Measurements from ENCODE around the gene AMDHD2.

DNA sequence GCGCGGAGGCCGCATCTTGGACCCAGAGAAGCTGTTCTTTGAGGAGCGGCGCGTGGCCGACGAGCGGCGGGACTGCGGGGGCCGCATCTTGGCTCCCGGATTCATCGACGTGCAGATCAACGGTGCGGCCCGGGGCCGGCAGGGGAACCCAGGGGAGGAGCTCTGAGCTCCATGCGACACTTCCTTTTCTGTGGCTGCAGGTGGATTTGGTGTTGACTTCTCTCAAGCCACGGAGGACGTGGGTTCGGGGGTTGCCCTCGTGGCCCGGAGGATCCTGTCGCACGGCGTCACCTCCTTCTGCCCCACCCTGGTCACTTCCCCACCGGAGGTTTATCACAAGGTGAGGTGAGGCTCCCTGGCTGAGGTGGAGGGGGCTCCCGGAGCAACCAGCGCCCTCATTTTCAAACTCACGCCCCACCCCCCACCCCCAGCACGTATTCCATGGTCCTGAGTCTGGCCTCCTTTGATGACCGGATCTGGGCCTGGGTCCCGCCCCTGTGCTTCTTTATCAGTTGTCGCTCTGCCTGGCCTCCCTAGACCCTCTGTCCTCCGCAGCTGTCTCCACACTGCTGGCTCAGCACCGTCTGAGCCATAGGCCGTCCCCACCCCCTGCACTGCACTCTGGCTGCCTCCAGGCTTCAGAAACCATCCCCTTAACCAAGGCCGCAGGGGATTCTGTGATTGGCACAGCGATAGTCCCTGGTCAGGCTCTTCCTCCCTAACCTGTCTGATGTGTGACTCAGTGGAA is 787 bp downstream of the AMDHD2 start:
- TF ChIP-seq POLR2AphosphoS5 (IDR thresholded peaks at IDR 0.05; ENCODE audit: low read depth): no peak
- TF ChIP-seq ZNF114 (CRISPR knock-in tag; IDR thresholded peaks at IDR 0.05): no peak
- no peak for TF ChIP-seq JUNB (IDR thresholded peaks at IDR 0.05; ENCODE audit: unreplicated experiment)
- TF ChIP-seq CTCF (conservative IDR thresholded peaks at IDR 0.05; ENCODE audit: low read depth in 2 of 2): no peak
- no peak for TF ChIP-seq CREB1 (CRISPR knock-in tag; IDR thresholded peaks at IDR 0.05; ENCODE audit: low read depth)
- no peak for TF ChIP-seq EZH2 (IDR thresholded peaks at IDR 0.05; ENCODE audit: low read depth, unreplicated experiment)
- TF ChIP-seq STAT1 (IDR thresholded peaks at IDR 0.05; ENCODE audit: unreplicated experiment): no peak
- TF ChIP-seq EZH2phosphoT487 (IDR thresholded peaks at IDR 0.05; ENCODE audit: unreplicated experiment): no peak
- TF ChIP-seq ZNF331 (CRISPR knock-in tag; IDR thresholded peaks at IDR 0.05; ENCODE audit: low read depth): no peak
- TF ChIP-seq REST (IDR thresholded peaks at IDR 0.05; ENCODE audit: unreplicated experiment): no peak
- TF ChIP-seq, protein P1, sequence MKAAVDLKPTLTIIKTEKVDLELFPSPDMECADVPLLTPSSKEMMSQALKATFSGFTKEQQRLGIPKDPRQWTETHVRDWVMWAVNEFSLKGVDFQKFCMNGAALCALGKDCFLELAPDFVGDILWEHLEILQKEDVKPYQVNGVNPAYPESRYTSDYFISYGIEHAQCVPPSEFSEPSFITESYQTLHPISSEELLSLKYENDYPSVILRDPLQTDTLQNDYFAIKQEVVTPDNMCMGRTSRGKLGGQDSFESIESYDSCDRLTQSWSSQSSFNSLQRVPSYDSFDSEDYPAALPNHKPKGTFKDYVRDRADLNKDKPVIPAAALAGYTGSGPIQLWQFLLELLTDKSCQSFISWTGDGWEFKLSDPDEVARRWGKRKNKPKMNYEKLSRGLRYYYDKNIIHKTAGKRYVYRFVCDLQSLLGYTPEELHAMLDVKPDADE (IDR thresholded peaks at IDR 0.05): no peak

Data from GM23338 (cell line).